GM12875 (cell line): ENCODE measurements around the gene IMMT.
A peak's percentile ranks its signal among the peaks of the same experiment; 100 is the strongest.

Experiments
- H3K4me3 ChIP-seq: one replicate; pipeline ENCODE4 v1.5.1; 2011; ENCODE audit warnings: low read depth, low read length, control low read depth
- CTCF ChIP-seq: IDR thresholded peaks from 2 replicates; pipeline ENCODE4 v1.5.1; 2011; ENCODE audit warnings: low read depth, mild to moderate bottlenecking, control low read depth, inconsistent platforms, low read length, moderate library complexity, borderline replicate concordance; ENCODE audit not compliant: insufficient read depth

The IMMT gene

GRCh38 chr2:86199834-86200177, 4.5 kb upstream of the IMMT start:
- no peak for TF ChIP-seq CTCF

GRCh38 chr2:86195808-86196387, 636 bp upstream of the IMMT start:
- TF ChIP-seq CTCF = no peak
- peak overlapping the region; percentile 90 for H3K4me3 ChIP-seq

More at GRCh38 chr2:86199834-86200177, 4.5 kb upstream of the IMMT start:
- H3K4me3 ChIP-seq = peak overlapping the region; percentile 67

- TF ChIP-seq CTCF = no peak
- H3K4me3 ChIP-seq = peak overlapping the region; percentile 90
Observed at GRCh38 chr2:86194751-86195054, 559 bp downstream of the IMMT start.

GRCh38 chr2:86193901-86194567, 1.2 kb downstream of the IMMT start:
- no peak for TF ChIP-seq CTCF
- peak overlapping the region; percentile 90 for H3K4me3 ChIP-seq

GRCh38 chr2:86189782-86190416, 5.4 kb downstream of the IMMT start:
- H3K4me3 ChIP-seq = no peak overlapping the region
- TF ChIP-seq CTCF = no peak

GRCh38 chr2:86186431-86186830, 8.8 kb downstream of the IMMT start:
- no peak for TF ChIP-seq CTCF
- no peak overlapping the region for H3K4me3 ChIP-seq
